ENCODE measurements around the gene RNF40. TPM values are rescaled to one million over a fixed set of nuclear protein-coding genes. Genes with fewer than 3 reads are reported as not detected.

Gene RNF40
- total and polyA plus RNA-seq, 4 donors: 25.9 to 55.4 (median 34.1) TPM

GRCh38 chr16:30722916-30723315, 39.2 kb upstream of the RNF40 start:
- no peak overlapping the region for H3K27ac ChIP-seq (ENCODE audit: low read depth in 1 of 2, low read length in 2 of 2)
- H3K27me3 ChIP-seq (ENCODE audit: control insufficient read depth in 4 of 4, insufficient read depth in 4 of 4, low read length in 3 of 4): no peaks in the 10 kb centered on the region
- no peak overlapping the region for H3K4me3 ChIP-seq (ENCODE audit: low read depth in 1 of 3, low read length in 3 of 3)
- peaks cover 48 to 65% (median 53%) of the 10 kb centered on the region in 4 donors for H3K36me3 ChIP-seq (ENCODE audit: control insufficient read depth in 4 of 4, insufficient read depth in 3 of 4, low read depth in 1 of 4, low read length in 3 of 4)
- no peak overlapping the region for H3K9ac ChIP-seq (ENCODE audit: low read depth in 1 of 2, low read length in 2 of 2)
- H3K9me3 ChIP-seq (ENCODE audit: control insufficient read depth in 4 of 4, low read length in 3 of 4): no peaks in the 10 kb centered on the region
- TF ChIP-seq HNF4G (IDR thresholded peaks at IDR 0.05): no peak
- peaks cover 0 to 21% (median 5%) of the 10 kb centered on the region in 4 donors for H3K4me1 ChIP-seq (ENCODE audit: control insufficient read depth in 4 of 4, insufficient read depth in 4 of 4, low read length in 3 of 4)
- WGBS: 95% methylated on average over 10 of the region's 10 CpGs
- DNase-seq (ENCODE audit: low spot score): no peak

GRCh38 chr16:30723725-30724355, 38.3 kb upstream of the RNF40 start:
- no peaks in the 10 kb centered on the region for H3K27me3 ChIP-seq (ENCODE audit: control insufficient read depth in 4 of 4, insufficient read depth in 4 of 4, low read length in 3 of 4)
- H3K9ac ChIP-seq (ENCODE audit: low read depth in 1 of 2, low read length in 2 of 2): no peak overlapping the region
- no peak overlapping the region for H3K27ac ChIP-seq (ENCODE audit: low read depth in 1 of 2, low read length in 2 of 2)
- WGBS: 91% methylated on average over 12 of the region's 12 CpGs
- H3K9me3 ChIP-seq (ENCODE audit: control insufficient read depth in 4 of 4, low read length in 3 of 4): no peaks in the 10 kb centered on the region
- no peak for DNase-seq (ENCODE audit: low spot score)
- TF ChIP-seq SP1 (IDR thresholded peaks at IDR 0.05) (no peak), FOXA2 (IDR thresholded peaks at IDR 0.05) (no peak)
- peaks cover 0 to 24% (median 10%) of the 10 kb centered on the region in 4 donors for H3K4me1 ChIP-seq (ENCODE audit: control insufficient read depth in 4 of 4, insufficient read depth in 4 of 4, low read length in 3 of 4)
- peaks cover 45 to 61% (median 52%) of the 10 kb centered on the region in 4 donors for H3K36me3 ChIP-seq (ENCODE audit: control insufficient read depth in 4 of 4, insufficient read depth in 3 of 4, low read depth in 1 of 4, low read length in 3 of 4)
- H3K4me3 ChIP-seq (ENCODE audit: low read depth in 1 of 3, low read length in 3 of 3): no peak overlapping the region

GRCh38 chr16:30724641-30725417, 37.3 kb upstream of the RNF40 start:
- H3K9me3 ChIP-seq (ENCODE audit: control insufficient read depth in 4 of 4, low read length in 3 of 4): no peaks in the 10 kb centered on the region
- H3K4me1 ChIP-seq (ENCODE audit: control insufficient read depth in 4 of 4, insufficient read depth in 4 of 4, low read length in 3 of 4): peaks cover 4 to 33% (median 17%) of the 10 kb centered on the region in 4 donors
- 67% methylated on average over 23 of the region's 23 CpGs for WGBS
- no peak overlapping the region for H3K4me3 ChIP-seq (ENCODE audit: low read depth in 1 of 3, low read length in 3 of 3)
- no peak for DNase-seq (ENCODE audit: low spot score)
- H3K36me3 ChIP-seq (ENCODE audit: control insufficient read depth in 4 of 4, insufficient read depth in 3 of 4, low read depth in 1 of 4, low read length in 3 of 4): peaks cover 39 to 55% (median 51%) of the 10 kb centered on the region in 4 donors
- H3K9ac ChIP-seq (ENCODE audit: low read depth in 1 of 2, low read length in 2 of 2): no peak overlapping the region
- H3K27me3 ChIP-seq (ENCODE audit: control insufficient read depth in 4 of 4, insufficient read depth in 4 of 4, low read length in 3 of 4): no peaks in the 10 kb centered on the region
- no peak overlapping the region for H3K27ac ChIP-seq (ENCODE audit: low read depth in 1 of 2, low read length in 2 of 2)
- TF ChIP-seq JUND (IDR thresholded peaks at IDR 0.05) (no peak), SP1 (IDR thresholded peaks at IDR 0.05) (no peak), REST (IDR thresholded peaks at IDR 0.05) (no peak), HNF4G (IDR thresholded peaks at IDR 0.05) (no peak), RAD21 (IDR thresholded peaks at IDR 0.05) (no peak), HNF4A (conservative IDR thresholded peaks at IDR 0.05) (peak in 1 of 2 donors; percentile 43), RXRA (IDR thresholded peaks at IDR 0.05) (peak in 1 of 2 donors; percentile 20), GABPA (IDR thresholded peaks at IDR 0.05 in 1 of 2, conservative IDR thresholded peaks at IDR 0.05 in 1 of 2) (no peak)
